GM18505 (cell line): ENCODE results near the gene PDCD11.

Experiments used
- ATAC-seq: cut with Tn5 transposase; IDR thresholded peaks from one replicate; pipeline ENCODE4 v1.9.1; 2021; ENCODE audit not compliant: unreplicated experiment
- POLR2A ChIP-seq: IDR thresholded peaks from 4 replicates; pipeline ENCODE4 v1.6.1; 2011; ENCODE audit warnings: borderline replicate concordance; ENCODE audit not compliant: insufficient read depth, insufficient read length; ENCODE audit errors: extremely low read depth

The PDCD11 gene

DNA sequence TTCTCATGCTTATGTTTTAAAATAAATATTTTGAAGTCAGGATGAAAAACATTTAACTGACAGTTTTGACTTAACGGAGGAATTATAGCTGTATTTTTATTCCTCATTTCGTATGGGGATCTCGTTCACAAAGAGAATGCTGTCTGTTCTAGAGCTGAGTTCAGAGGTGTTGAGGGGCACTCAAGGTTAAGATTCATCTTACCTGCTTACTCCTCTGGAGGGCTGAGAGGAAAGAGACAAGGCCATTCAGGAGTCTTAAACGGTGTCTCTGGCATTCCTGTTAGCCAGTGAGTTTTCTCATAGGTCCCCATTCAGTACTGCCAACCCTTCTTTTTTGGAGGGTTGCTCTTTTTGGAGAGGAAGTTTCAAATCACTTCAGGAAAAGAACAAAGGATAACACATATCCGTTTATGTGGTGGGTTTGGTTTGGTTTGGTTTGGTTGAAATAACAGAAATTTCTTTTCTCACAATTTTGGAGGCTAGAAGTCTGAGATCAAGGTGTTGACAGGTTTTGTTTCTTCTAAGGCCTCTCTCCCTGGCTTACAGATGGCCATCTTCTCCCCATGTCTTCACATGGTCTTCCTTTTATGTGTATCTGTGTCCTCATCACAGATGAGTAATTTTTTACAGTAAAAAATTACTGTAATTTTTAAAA is 32.7 kb downstream of the PDCD11 start:
- no peak for ATAC-seq
- no peak for TF ChIP-seq POLR2A

DNA sequence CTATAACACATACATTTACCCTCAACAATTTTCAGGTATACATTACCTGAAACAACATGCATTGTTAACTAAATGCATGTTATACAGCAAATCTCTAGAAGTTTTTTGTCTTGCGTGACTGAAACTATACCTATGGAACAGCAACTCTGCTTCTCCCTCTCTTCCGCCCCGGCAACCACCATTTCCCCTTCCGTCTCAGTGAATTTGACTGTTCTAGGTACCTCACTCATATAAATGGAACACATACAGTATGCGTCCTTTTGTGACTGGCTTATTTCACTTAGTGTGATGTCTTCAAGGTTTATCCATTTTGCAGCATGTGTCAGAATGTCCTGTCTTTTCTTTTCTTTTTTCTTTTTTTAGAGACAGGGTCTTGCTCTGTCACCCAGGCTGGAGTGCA is 33.2 kb downstream of the PDCD11 start:
- TF ChIP-seq POLR2A, result no peak
- no peak for ATAC-seq

DNA sequence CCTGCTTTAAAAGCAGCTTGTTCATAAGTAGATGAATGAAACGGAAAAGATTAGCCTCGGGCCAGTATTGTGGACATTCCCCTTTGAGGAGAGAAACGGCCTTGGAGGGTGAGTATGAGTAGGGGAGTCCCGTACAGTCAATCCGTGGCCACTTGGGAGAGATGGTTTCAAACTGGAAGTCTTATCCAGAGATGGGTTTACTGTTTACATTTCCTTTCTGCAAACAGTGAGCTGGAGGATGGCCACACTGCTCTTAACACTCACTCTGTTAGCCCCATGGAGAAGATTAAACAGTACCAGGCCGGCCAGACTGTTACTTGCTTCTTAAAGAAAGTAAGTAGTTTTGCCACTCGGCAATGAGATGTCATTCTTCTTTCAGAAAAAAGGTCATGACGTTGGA is 35.5 kb downstream of the PDCD11 start:
- no peak for ATAC-seq
- TF ChIP-seq POLR2A, result no peak

DNA sequence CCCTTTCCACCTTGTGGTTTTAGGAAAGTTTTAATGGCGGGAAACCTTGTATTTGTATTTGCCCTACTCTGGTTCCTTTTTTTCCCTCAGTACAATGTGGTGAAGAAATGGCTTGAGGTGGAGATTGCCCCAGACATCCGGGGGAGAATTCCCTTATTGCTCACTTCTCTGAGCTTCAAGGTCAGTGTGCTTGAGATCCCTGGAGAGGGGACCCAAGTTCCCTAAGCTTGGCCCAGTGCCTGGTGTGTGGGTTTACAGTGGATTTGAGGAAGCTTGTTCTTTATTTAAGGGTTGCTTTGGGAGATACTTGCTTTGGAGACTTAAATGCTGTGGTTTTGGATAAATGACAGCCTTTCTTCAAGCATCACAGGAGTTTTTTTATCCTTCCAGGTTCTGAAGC is 37.4 kb downstream of the PDCD11 start:
- no peak for TF ChIP-seq POLR2A
- no peak for ATAC-seq

DNA sequence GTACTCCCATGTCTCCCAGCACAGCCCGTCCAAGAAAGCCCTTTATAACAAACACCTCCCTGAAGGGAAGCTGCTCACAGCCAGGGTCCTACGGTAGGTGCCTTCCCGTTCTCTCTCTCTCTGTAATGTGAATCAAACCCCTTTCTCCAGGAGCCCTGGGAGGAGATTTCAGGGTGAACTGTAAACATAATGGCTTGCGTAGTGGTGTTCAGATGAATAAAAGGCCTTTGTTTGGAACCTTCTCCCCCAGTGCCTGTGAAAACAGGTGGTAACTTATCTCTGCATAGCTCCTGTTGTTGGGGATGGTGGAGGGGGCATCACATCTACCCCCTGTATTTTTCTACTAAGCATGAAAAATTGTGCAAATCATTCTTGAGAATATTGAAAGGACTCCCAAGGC is 43.4 kb downstream of the PDCD11 start:
- no peak for TF ChIP-seq POLR2A
- no peak for ATAC-seq

DNA sequence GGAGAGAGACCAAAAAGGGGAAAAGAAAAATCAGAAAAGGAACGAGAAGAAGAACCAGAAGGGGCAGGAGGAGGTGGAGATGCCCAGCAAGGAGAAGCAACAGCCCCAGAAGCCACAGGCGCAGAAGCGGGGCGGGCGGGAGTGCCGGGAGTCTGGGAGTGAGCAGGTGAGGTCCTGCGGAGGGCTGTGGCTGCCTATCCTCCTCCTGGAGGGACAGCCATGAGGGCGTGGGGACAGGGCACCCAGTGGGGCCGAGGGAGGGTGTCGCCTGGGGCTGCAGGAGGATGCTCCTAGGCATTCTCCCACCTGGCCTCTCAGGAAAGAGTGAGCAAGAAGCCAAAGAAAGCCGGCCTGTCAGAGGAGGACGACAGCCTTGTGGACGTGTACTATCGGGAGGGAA is 44.0 kb downstream of the PDCD11 start:
- ATAC-seq, result no peak

DNA sequence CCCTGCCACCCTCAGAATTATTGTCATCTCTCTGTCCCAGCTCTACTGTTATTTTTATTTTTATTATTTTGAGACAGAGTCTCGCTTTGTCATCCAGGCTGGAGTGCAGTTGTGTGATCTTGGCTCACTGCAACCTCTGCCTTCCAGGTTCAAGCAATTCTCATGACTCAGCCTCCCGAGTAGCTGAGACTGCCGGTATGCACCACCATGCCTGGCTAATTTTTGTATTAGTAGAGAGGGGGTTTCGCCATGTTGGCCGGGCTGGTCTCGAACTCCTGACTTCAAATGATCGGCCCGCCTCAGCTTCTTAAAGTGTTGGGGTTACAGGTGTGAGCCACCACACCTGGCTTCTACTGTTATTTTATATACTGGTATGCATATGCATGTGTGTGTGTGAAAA is 44.8 kb downstream of the PDCD11 start:
- ATAC-seq, result no peak
- no peak for TF ChIP-seq POLR2A

More for the DNA sequence above, 44.0 kb downstream of the PDCD11 start:
- TF ChIP-seq POLR2A, result no peak

DNA sequence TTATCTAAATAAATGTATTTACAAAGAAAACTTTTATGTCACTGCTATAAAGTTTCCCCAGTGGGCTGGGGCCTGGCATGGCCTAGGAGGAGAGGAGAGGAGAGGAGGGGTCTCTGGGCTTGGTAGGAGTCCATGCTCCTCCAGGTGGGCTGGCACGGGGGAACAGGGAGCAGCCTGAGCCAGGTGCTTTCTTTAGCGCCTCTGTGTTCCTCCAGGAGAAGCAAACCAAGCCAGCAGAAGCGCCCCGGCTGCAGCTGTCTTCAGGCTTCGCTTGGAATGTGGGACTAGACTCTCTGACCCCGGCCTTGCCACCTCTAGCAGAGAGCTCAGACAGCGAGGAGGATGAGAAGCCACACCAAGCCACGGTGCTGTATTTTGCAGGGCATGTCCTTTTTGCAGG is 45.2 kb downstream of the PDCD11 start:
- TF ChIP-seq POLR2A, result no peak
- no peak for ATAC-seq

DNA sequence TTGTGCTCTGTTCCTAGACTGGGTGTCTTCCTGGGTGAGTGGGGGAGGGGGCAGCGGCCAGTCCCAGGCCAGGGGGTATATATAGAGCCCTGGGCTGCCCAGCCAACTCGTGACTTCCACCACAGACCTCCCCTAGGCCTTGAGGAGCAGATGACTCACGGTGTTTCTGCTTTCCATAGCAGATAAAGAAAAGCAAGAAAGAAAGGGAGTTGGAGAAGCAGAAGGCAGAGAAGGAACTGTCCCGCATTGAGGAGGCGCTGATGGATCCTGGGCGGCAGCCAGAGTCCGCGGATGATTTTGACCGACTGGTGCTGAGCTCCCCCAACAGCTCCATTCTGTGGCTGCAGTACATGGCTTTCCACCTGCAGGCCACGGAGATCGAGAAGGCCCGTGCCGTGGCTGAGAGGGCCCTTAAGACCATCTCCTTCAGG is 45.6 kb downstream of the PDCD11 start:
- TF ChIP-seq POLR2A, result no peak
- no peak for ATAC-seq

DNA sequence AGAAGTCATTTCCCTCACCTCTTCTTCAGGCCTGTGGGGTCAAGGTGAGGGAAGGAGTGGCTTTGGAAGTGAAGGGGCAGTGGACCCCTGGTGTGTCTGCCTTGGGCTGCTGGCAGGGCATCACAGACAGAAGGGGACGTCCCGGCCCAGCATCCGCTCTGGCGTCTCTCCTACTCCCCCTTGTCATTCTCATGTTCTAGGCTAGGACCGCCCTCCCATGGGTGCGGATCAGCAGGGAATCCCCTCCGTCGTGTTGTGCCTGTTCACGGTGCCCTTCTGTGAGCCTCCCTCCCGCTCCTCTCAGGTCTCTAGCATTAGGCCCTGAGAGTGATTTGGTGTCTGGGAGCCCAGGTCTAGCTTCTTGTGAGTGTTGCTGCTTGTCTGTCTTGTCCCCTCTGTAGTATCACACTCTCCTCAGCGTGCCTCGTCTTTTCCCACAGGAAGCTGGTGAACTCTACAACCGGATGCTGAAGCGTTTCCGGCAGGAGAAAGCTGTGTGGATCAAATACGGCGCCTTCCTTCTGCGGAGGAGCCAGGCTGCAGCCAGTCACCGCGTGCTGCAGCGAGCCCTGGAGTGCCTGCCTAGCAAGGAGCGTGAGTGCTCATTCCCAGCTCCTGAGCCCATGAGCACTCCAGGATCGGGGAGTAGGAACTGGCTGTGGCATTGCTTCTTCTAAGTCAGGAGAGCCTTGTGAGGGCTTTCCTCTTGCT is 47.2 kb downstream of the PDCD11 start:
- no peak for ATAC-seq

DNA sequence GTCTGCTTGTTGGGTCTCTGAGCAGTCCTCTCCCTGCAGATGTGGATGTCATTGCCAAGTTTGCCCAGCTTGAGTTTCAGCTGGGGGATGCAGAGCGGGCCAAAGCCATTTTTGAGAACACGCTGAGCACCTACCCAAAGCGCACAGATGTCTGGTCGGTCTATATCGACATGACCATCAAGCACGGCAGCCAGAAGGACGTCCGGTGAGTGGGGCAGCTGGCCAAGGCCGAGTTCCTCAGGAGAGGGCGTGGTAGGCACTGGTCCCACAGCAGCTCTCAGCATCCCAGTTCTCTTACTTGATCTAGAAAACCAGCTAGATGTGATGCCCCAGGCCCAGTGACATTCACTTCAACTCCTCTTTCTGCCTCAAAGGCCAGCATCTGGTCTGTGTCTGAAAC is 48.1 kb downstream of the PDCD11 start:
- TF ChIP-seq POLR2A, result no peak
- no peak for ATAC-seq

More for the DNA sequence above, 47.2 kb downstream of the PDCD11 start:
- TF ChIP-seq POLR2A, result no peak

DNA sequence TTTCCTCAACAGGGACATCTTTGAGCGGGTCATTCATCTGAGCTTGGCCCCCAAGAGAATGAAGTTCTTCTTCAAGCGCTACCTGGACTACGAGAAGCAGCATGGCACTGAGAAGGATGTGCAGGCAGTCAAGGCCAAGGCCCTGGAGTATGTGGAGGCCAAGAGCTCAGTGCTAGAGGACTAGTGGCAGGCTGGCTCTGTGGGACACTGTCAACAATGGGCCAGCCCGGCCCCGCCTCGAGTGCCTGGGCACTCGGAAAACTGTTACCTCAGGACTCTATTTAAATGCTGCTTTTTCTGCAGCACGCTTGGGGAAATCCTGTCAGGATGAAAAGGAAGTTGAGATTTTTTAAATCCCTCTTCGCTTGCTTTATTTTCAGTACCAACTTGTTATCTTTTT is 48.9 kb downstream of the PDCD11 start:
- no peak for ATAC-seq
- no peak for TF ChIP-seq POLR2A

DNA sequence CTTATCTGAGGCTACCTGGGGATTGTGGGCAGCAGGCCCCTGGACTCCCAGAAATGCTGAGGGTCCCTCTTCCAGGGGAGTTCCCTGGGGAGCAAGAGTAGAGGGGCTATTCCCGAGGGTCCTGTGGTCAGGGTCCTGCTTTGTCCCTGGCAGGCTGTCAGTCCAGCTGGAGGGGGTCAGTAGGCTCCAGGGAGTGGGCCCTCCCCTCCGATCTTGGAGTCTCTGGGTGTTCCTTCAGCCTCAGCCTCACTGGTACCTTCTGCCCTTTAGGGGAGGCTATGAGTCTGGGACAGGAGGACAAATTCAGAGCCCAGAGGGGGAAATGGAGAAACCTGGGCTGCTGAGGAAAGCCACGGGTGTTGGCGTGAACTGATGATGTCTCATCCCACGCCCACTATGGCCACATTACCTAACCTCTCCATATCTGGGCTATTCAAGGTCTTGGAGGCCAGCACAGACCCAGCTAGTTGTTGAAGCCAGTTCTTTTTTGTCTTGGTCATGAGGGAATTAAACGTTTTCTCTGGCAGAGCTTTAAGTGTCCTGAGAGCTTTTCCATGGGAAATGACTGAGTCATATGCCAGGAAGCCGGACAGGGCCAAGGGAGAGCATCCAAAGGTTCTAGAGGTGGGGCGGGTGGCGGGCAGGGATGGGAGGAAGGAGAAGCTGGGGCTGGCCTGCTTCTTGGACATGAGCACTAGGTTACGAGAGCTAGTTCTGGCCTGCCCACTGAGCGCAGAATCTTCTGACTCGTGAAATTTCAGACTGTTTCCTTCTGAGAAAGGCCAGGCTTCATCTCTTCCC is 49.5 kb downstream of the PDCD11 start:
- TF ChIP-seq POLR2A, result no peak
- no peak for ATAC-seq

DNA sequence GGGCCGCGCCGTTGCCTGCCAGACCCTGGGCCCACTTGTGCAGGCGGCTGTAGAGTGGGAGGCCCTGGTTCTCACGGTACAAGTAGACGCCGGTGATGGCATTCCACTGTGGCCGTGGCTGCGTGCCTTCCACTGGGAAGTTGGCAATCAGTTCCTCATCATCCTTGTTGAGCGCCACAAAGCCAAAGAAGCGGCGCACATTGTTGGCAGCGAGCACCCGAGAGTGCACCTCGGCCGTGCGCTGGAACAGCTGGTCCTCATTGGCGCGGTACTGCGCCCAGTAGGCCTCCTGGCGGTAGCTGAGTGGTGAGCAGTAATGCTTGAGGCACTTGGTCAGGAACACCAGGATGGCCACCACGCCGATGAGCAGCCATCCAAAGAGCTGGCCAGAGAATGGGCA is 50.8 kb downstream of the PDCD11 start:
- no peak for ATAC-seq
- TF ChIP-seq POLR2A, result no peak
